ENCODE measurements around the gene TIPARP.

TIPARP gene

DNA sequence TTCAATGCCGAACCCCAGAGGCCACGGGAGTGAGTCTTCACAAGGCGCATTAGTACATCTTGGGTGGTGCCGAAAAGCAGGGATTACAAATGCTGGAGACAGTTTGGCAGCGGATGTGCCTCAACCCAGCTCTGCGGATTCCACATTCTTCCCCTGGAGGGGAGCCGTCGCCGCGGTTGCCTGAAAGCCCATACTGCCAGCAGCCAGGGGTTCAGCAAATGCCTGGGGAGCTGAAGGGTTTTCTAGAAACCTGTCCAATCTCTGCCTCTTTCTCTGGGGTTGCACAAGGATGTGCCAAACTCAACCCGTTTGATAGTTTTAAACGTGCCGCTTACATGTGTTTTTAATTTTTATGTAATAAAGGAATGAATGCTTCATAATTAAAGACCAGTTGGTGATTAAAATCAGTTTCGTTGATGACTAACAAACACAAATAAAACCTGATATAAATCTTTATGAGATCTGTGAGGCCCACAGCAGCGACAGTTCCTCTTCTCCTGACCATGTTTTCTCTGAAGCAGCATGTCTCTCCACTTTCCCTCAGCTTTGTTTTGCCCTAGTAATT, 77.2 kb downstream of the TIPARP start:
- peaks cover 4% of the 10 kb centered on the region for H3K27me3 Mint-ChIP-seq (ENCODE audit: low read depth)
- peaks cover 3% of the 10 kb centered on the region for H3K9me3 Mint-ChIP-seq
- peak overlapping the region; percentile 86 to 99 (median 96) for H3K27ac Mint-ChIP-seq
- peak overlapping the region; percentile 48 to 62 (median 59) for H3K4me3 Mint-ChIP-seq
- no peaks in the 10 kb centered on the region for H3K36me3 Mint-ChIP-seq (ENCODE audit: low read depth)
- no peak for TF ChIP-seq CTCF (IDR thresholded peaks at IDR 0.05; ENCODE audit: unreplicated experiment in 3 of 3)
- peaks cover 49% of the 10 kb centered on the region for H3K4me1 Mint-ChIP-seq
